ENCODE results near the gene ASB16. TPM values are rescaled to one million over a fixed set of nuclear protein-coding genes. Genes with fewer than 3 reads are reported as not detected.

ASB16 gene
- total and polyA plus RNA-seq, 11 donors = 1.5 to 71.1 (median 12.8) TPM

- WGBS, 4 donors = 1 to 3% (median 2%) methylated on average over 18 to 32 of the region's 32 CpGs
- DNase-seq (peak in 1 of 5 donors; percentile 83), ATAC-seq (peak; percentile 63 to 76 (median 72))
- Histone ChIP-seq H3K4me1 (peaks cover 0 to 53% (median 22%) of the 10 kb centered on the region in 12 donors), H3K9me3 (no peaks in the 10 kb centered on the region), H3K36me3 (peaks cover 0 to 44% (median 31%) of the 10 kb centered on the region in 9 donors), H3K4me3 (peak overlapping the region; percentile 72 to 99 (median 88)), H3K27ac (peak overlapping the region; percentile 95 to 100 (median 98)), H3K27me3 (no peaks in the 10 kb centered on the region)
- TF ChIP-seq POLR2A (IDR thresholded peaks at IDR 0.05) = no peak
- TF ChIP-seq CTCF (IDR thresholded peaks at IDR 0.05) = no peak
- intact Hi-C loops (cut with DNase I) = loop anchor here in 2 of 10 donors (5.0 to 10.0 kb wide), 2 partner anchors 45 to 123 kb away; partner anchors contain the start of genes HROB (in 1 of the 2) and LSM12 (in 1 of the 2)
Measured at GRCh38 chr17:44187131-44187899, 16.8 kb downstream of the ASB16 start.

GRCh38 chr17:44188576-44189403 lies 18.3 kb downstream of the ASB16 start:
- H3K36me3 ChIP-seq = peaks cover 0 to 45% (median 35%) of the 10 kb centered on the region in 9 donors
- no peak for TF ChIP-seq POLR2A (IDR thresholded peaks at IDR 0.05)
- TF ChIP-seq CTCF (IDR thresholded peaks at IDR 0.05) = no peak
- WGBS, 4 donors = 82 to 92% (median 91%) methylated on average over 7 to 12 of the region's 12 CpGs
- no peaks in the 10 kb centered on the region for H3K9me3 ChIP-seq
- intact Hi-C loops (cut with DNase I) = loop anchor here in 2 of 10 donors (5.0 to 10.0 kb wide), 2 partner anchors 46 to 124 kb away; partner anchors contain the start of genes HROB (in 1 of the 2) and LSM12 (in 1 of the 2)
- peak in 1 of 5 donors; percentile 49 for DNase-seq
- H3K4me3 ChIP-seq = peak overlapping the region in 3 of 12 donors; percentile 90 to 99 (median 97)
- H3K4me1 ChIP-seq = peaks cover 0 to 47% (median 22%) of the 10 kb centered on the region in 12 donors
- no peaks in the 10 kb centered on the region for H3K27me3 ChIP-seq
- no peak for ATAC-seq
- peak overlapping the region in 2 of 12 donors; percentile 97 to 99 for H3K27ac ChIP-seq

GRCh38 chr17:44190481-44190880 lies 20.0 kb downstream of the ASB16 start:
- no peak for DNase-seq
- Histone ChIP-seq H3K4me3 (no peak overlapping the region), H3K4me1 (peaks cover 0 to 32% (median 16%) of the 10 kb centered on the region in 12 donors), H3K27me3 (no peaks in the 10 kb centered on the region), H3K36me3 (peaks cover 0 to 62% (median 52%) of the 10 kb centered on the region in 9 donors), H3K27ac (no peak overlapping the region), H3K9me3 (no peaks in the 10 kb centered on the region)
- 88 to 89% (median 89%) methylated on average over 10 of the region's 10 CpGs for WGBS, 4 donors
- no peak for ATAC-seq
- intact Hi-C loops (cut with DNase I) = no loop called here
- TF ChIP-seq CTCF (IDR thresholded peaks at IDR 0.05) = no peak
- no peak for TF ChIP-seq POLR2A (IDR thresholded peaks at IDR 0.05)
